GM19193 (cell line): ENCODE data around the gene TUBB2A.

Experiments used
- POLR2A ChIP-seq: IDR thresholded peaks from 4 replicates; pipeline ENCODE4 v1.6.1; 2011; ENCODE audit not compliant: insufficient read depth, insufficient read length; ENCODE audit errors: extremely low read depth

The TUBB2A gene

GRCh38 chr6:3157131-3157933 is at the start of gene TUBB2A:
TSS of gene TUBB2A (minus strand) at chr6:3157544. CDS start at chr6:3157463, 81 bp downstream.
- peak; percentile 87 for TF ChIP-seq POLR2A

- no peak for TF ChIP-seq POLR2A
These were observed 49.1 kb upstream of the TUBB2A start for GRCh38 chr6:3206339-3207015.

GRCh38 chr6:3205913-3206312 is 48.6 kb upstream of the TUBB2A start:
- TF ChIP-seq POLR2A = no peak

GRCh38 chr6:3204921-3205320 is 47.6 kb upstream of the TUBB2A start:
- TF ChIP-seq POLR2A = no peak

GRCh38 chr6:3202999-3203696 is 45.8 kb upstream of the TUBB2A start:
- TF ChIP-seq POLR2A = no peak

GRCh38 chr6:3201388-3201787 is 44.0 kb upstream of the TUBB2A start:
- no peak for TF ChIP-seq POLR2A

- no peak for TF ChIP-seq POLR2A
These were observed 43.3 kb upstream of the TUBB2A start for GRCh38 chr6:3200682-3201081.

- TF ChIP-seq POLR2A = no peak
These were observed 42.0 kb upstream of the TUBB2A start for GRCh38 chr6:3199382-3199781.

GRCh38 chr6:3196770-3197169 is 39.4 kb upstream of the TUBB2A start:
- TF ChIP-seq POLR2A = no peak

GRCh38 chr6:3195695-3196497 is 38.6 kb upstream of the TUBB2A start:
- TF ChIP-seq POLR2A = no peak

- no peak for TF ChIP-seq POLR2A
These were observed 38.0 kb upstream of the TUBB2A start for GRCh38 chr6:3195420-3195694.

- TF ChIP-seq POLR2A = no peak
These were observed 37.4 kb upstream of the TUBB2A start for GRCh38 chr6:3194535-3195419.

GRCh38 chr6:3193102-3193849 is 35.9 kb upstream of the TUBB2A start:
- no peak for TF ChIP-seq POLR2A

- TF ChIP-seq POLR2A = no peak
These were observed 33.4 kb upstream of the TUBB2A start for GRCh38 chr6:3190779-3191178.

GRCh38 chr6:3190056-3190455 is 32.7 kb upstream of the TUBB2A start:
- no peak for TF ChIP-seq POLR2A
